Measurements from ENCODE around the gene HIF3A.

- TF ChIP-seq, protein P1, sequence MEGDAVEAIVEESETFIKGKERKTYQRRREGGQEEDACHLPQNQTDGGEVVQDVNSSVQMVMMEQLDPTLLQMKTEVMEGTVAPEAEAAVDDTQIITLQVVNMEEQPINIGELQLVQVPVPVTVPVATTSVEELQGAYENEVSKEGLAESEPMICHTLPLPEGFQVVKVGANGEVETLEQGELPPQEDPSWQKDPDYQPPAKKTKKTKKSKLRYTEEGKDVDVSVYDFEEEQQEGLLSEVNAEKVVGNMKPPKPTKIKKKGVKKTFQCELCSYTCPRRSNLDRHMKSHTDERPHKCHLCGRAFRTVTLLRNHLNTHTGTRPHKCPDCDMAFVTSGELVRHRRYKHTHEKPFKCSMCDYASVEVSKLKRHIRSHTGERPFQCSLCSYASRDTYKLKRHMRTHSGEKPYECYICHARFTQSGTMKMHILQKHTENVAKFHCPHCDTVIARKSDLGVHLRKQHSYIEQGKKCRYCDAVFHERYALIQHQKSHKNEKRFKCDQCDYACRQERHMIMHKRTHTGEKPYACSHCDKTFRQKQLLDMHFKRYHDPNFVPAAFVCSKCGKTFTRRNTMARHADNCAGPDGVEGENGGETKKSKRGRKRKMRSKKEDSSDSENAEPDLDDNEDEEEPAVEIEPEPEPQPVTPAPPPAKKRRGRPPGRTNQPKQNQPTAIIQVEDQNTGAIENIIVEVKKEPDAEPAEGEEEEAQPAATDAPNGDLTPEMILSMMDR (IDR thresholded peaks at IDR 0.05; ENCODE audit: low read length) = no peak
- no peak for TF ChIP-seq EZH2 (IDR thresholded peaks at IDR 0.05; ENCODE audit: borderline replicate concordance, low read length)
Observed at GRCh38 chr19:46294494-46294893, 2.3 kb upstream of the HIF3A start.
